H9 (cell line): Measurements from ENCODE around the gene SLC24A4. TPM values are rescaled to one million over a fixed set of nuclear protein-coding genes. Genes with fewer than 3 reads are reported as not detected.
A peak's percentile ranks its signal among the peaks of the same experiment; 100 is the strongest.

ENCODE experiments used
- DNase-seq: peaks from one replicate; pipeline ENCODE4 v3.0.0-alpha.2; 2017
- H2AFZ ChIP-seq: one replicate; pipeline ENCODE4 v1.6.1; 2013; ENCODE audit warnings: mild to moderate bottlenecking, low read length, control low read depth, moderate library complexity
- H2AK5ac ChIP-seq: 2 replicates; pipeline ENCODE4 v1.6.1; 2013; ENCODE audit warnings: low read length, control low read depth, mixed read lengths; ENCODE audit not compliant: insufficient read length
- H2BK120ac ChIP-seq: one replicate; pipeline ENCODE4 v1.6.1; 2013; ENCODE audit warnings: low read depth, mild to moderate bottlenecking, low read length, control low read depth, inconsistent platforms; ENCODE audit not compliant: poor library complexity, severe bottlenecking
- H2BK12ac ChIP-seq: 2 replicates; pipeline ENCODE4 v1.6.1; 2013; ENCODE audit warnings: low read length, control low read depth, mixed read lengths, low read depth; ENCODE audit not compliant: insufficient read length
- H2BK15ac ChIP-seq: 2 replicates; pipeline ENCODE4 v1.6.1; 2013; ENCODE audit warnings: low read depth, low read length, control low read depth
- H2BK20ac ChIP-seq: one replicate; pipeline ENCODE4 v1.6.1; 2013; ENCODE audit warnings: low read depth, mild to moderate bottlenecking, low read length, control low read depth, inconsistent platforms; ENCODE audit not compliant: poor library complexity, severe bottlenecking
- H2BK5ac ChIP-seq: 2 replicates; pipeline ENCODE4 v1.6.1; 2013; ENCODE audit warnings: low read length, control low read depth, mixed read lengths; ENCODE audit not compliant: insufficient read length
- H3K14ac ChIP-seq: 2 replicates; pipeline ENCODE4 v1.6.1; 2013; ENCODE audit warnings: low read length, control low read depth; ENCODE audit not compliant: insufficient read depth
- H3K18ac ChIP-seq: 2 replicates; pipeline ENCODE4 v1.6.1; 2013; ENCODE audit warnings: low read depth, mild to moderate bottlenecking, mixed read lengths, low read length, control low read depth; ENCODE audit not compliant: insufficient read length
- H3K23ac ChIP-seq: 2 replicates; pipeline ENCODE4 v1.6.1; 2013; ENCODE audit warnings: low read length, control low read depth, mixed read lengths, low read depth; ENCODE audit not compliant: insufficient read length
- H3K23me2 ChIP-seq: 2 replicates; pipeline ENCODE4 v1.6.1; 2013; ENCODE audit warnings: low read depth, mild to moderate bottlenecking, mixed read lengths, low read length, control low read depth; ENCODE audit not compliant: insufficient read length, poor library complexity, severe bottlenecking
- H3K27ac ChIP-seq: 2 replicates; pipeline ENCODE4 v1.5.1; 2013; ENCODE audit warnings: low read length, control low read depth, mixed read lengths, low read depth; ENCODE audit not compliant: insufficient read length
- H3K27me3 ChIP-seq: 2 replicates; pipeline ENCODE4 v1.6.1; 2013; ENCODE audit warnings: low read length, control low read depth, inconsistent platforms; ENCODE audit not compliant: insufficient read depth
- H3K4ac ChIP-seq: 2 replicates; pipeline ENCODE4 v1.6.1; 2013; ENCODE audit warnings: low read depth, mild to moderate bottlenecking, control low read depth, inconsistent platforms, low read length, moderate library complexity
- H3K4me1 ChIP-seq: 2 replicates; pipeline ENCODE4 v1.6.1; 2013; ENCODE audit warnings: low read length, control low read depth, inconsistent platforms; ENCODE audit not compliant: insufficient read depth
- H3K4me2 ChIP-seq: 2 replicates; pipeline ENCODE4 v1.6.1; 2013; ENCODE audit warnings: low read length, control low read depth, mixed read lengths; ENCODE audit not compliant: insufficient read length, insufficient read depth
- H3K56ac ChIP-seq: 2 replicates; pipeline ENCODE4 v1.6.1; 2013; ENCODE audit warnings: low read depth, mild to moderate bottlenecking, mixed read lengths, low read length, control low read depth; ENCODE audit not compliant: insufficient read length
- H3K79me1 ChIP-seq: 2 replicates; pipeline ENCODE4 v1.6.1; 2013; ENCODE audit warnings: low read depth, mild to moderate bottlenecking, moderate library complexity, low read length, control low read depth, inconsistent platforms; ENCODE audit not compliant: insufficient read depth, poor library complexity, severe bottlenecking
- H3K79me2 ChIP-seq: 2 replicates; pipeline ENCODE4 v1.6.1; 2013; ENCODE audit warnings: low read length, control low read depth, inconsistent platforms; ENCODE audit not compliant: insufficient read depth
- H3K9ac ChIP-seq: 2 replicates; pipeline ENCODE4 v1.6.1; 2013; ENCODE audit warnings: low read length, control low read depth, mixed read lengths; ENCODE audit not compliant: insufficient read length; ENCODE audit errors: extremely low read depth
- H3K9me3 ChIP-seq: one replicate; pipeline ENCODE4 v1.6.1; 2013; ENCODE audit warnings: low read depth, low read length, inconsistent platforms; ENCODE audit not compliant: control insufficient read depth
- H3T11ph ChIP-seq: one replicate; pipeline ENCODE4 v1.6.1; 2013; ENCODE audit warnings: mild to moderate bottlenecking, low read length, control low read depth, inconsistent platforms
- H4K20me1 ChIP-seq: one replicate; pipeline ENCODE4 v1.6.1; 2013; ENCODE audit not compliant: control insufficient read depth, insufficient read length, insufficient read depth
- H4K5ac ChIP-seq: 2 replicates; pipeline ENCODE4 v1.6.1; 2013; ENCODE audit warnings: low read depth, mild to moderate bottlenecking, mixed read lengths, low read length, control low read depth; ENCODE audit not compliant: insufficient read length
- H4K8ac ChIP-seq: replicated peaks from 2 replicates; pipeline ENCODE4 v1.6.1; 2013; ENCODE audit warnings: low read length, control low read depth, mixed read lengths, low read depth; ENCODE audit not compliant: insufficient read length
- H4K91ac ChIP-seq: 2 replicates; pipeline ENCODE4 v1.6.1; 2013; ENCODE audit warnings: low read depth, mild to moderate bottlenecking, moderate library complexity, mixed read lengths, low read length, control low read depth; ENCODE audit not compliant: insufficient read length
- H3K27ac Mint-ChIP-seq, 3 experiments: 2 replicates in 2 of 3; 3 replicates in 1 of 3; pipeline ENCODE4 v1.8.0; 2020 to 2021; ENCODE audit warnings: mixed read lengths in 3 of 3, mild to moderate bottlenecking in 1 of 3, moderate library complexity in 1 of 3
- H3K27me3 Mint-ChIP-seq: 2 replicates; pipeline ENCODE4 v1.8.0; 2021; ENCODE audit warnings: low read depth, mild to moderate bottlenecking, moderate library complexity, mixed read lengths
- H3K36me3 Mint-ChIP-seq, 3 experiments: 2 replicates in 2 of 3; 3 replicates in 1 of 3; pipeline ENCODE4 v1.8.0; 2020 to 2021; ENCODE audit warnings: low read depth in 3 of 3, mixed read lengths in 3 of 3; ENCODE audit not compliant: insufficient read depth in 1 of 3
- H3K4me1 Mint-ChIP-seq, 2 experiments: 2 replicates each; pipeline ENCODE4 v1.8.0; 2020; ENCODE audit warnings: mixed read lengths in 2 of 2
- H3K4me3 Mint-ChIP-seq, 2 experiments: 2 replicates in 1 of 2; 3 replicates in 1 of 2; pipeline ENCODE4 v1.8.0; 2020 to 2021; ENCODE audit warnings: mild to moderate bottlenecking in 2 of 2, mixed read lengths in 2 of 2, moderate library complexity in 1 of 2
- H3K9me3 Mint-ChIP-seq, 2 experiments: 2 replicates in 1 of 2; 3 replicates in 1 of 2; pipeline ENCODE4 v1.8.0; 2020; ENCODE audit warnings: mild to moderate bottlenecking in 2 of 2, mixed read lengths in 2 of 2, moderate library complexity in 1 of 2
- WGBS: extraction: QIAGEN DNeasy Blood & Tissue Kit; methylation state at CpG from one replicate; pipeline ENCODE4 v1.1.7; 2013; ENCODE audit warnings: missing lambda C conversion rate, low lambda C conversion rate, mixed read lengths; ENCODE audit not compliant: insufficient read length; ENCODE audit errors: extremely low coverage; 5-methylcytosine and 5-hydroxymethylcytosine counted together
- total RNA-seq: library from RNA; stranded (reverse); gene quantifications from 2 replicates; pipeline ENCODE4 v1.2.1, GENCODE V29; 2021
- TF ChIP-seq, protein P1 (sequence below): fragments of 200-600 bp; sonication (generic); conservative IDR thresholded peaks from 3 replicates; pipeline ENCODE4 v1.8.0; 2021; ENCODE audit warnings: antibody characterized with exemption, mild to moderate bottlenecking

SLC24A4 gene
- total RNA-seq, 1 experiment from 2014 or later = 0.24 TPM

DNA sequence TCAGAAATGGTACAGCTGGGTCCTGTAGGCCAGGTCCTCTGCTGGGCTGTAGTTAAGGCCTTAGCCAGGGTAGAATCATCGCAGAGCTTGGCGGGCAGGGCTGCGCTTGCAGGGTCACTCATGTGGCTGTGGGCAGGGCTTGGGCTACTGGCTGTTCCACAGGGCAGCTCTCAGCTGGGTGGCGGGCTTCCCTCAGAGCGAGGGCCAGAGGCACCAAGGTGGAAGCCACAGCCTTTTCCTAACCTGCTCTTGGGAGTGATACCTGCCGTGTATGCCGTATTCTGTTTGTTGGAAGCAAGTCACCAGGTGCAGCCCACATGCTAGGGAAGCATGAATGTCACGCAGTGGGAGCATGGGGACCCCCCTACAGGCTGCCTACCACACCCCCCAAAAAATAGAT, 120.8 kb downstream of the SLC24A4 start:
- no peaks in the 10 kb centered on the region; a peak in 1 of 7 replicates for H3K36me3 Mint-ChIP-seq
- H4K8ac ChIP-seq = no peak overlapping the region
- no CpG with 5 or more reads among the region's 8 CpGs for WGBS

More for the DNA sequence above, 120.8 kb downstream of the SLC24A4 start:
- Histone ChIP-seq H3K9me3 (no peaks in the 10 kb centered on the region), H2BK5ac (no peak overlapping the region), H4K5ac (no peak overlapping the region), H2BK20ac (no peak overlapping the region), H3K18ac (no peak overlapping the region), H4K91ac (no peak overlapping the region), H2AFZ (no peak overlapping the region), H3K23ac (no peak overlapping the region), H3K79me1 (no peaks in the 10 kb centered on the region), H3K56ac (no peak overlapping the region), H3K79me2 (no peaks in the 10 kb centered on the region), H2BK12ac (no peak overlapping the region), H3K4me1 (no peaks in the 10 kb centered on the region), H4K20me1 (no peaks in the 10 kb centered on the region), H3K27me3 (no peaks in the 10 kb centered on the region), H3K9ac (no peak overlapping the region), H2BK120ac (no peak overlapping the region), H3T11ph (no peak overlapping the region), H3K4ac (no peak overlapping the region), H2BK15ac (no peak overlapping the region), H2AK5ac (no peak overlapping the region), H3K27ac (no peak overlapping the region), H3K23me2 (no peaks in the 10 kb centered on the region), H3K14ac (no peak overlapping the region; the same call in 1 of the 2 replicates), H3K4me2 (no peak overlapping the region)
- H3K4me3 Mint-ChIP-seq = no peak overlapping the region
- no peaks in the 10 kb centered on the region for H3K4me1 Mint-ChIP-seq
- DNase-seq = no peak
- peak overlapping the region in 1 of 3 experiments; percentile 87; a peak in 1 of 7 replicates for H3K27ac Mint-ChIP-seq
- TF ChIP-seq, protein P1, sequence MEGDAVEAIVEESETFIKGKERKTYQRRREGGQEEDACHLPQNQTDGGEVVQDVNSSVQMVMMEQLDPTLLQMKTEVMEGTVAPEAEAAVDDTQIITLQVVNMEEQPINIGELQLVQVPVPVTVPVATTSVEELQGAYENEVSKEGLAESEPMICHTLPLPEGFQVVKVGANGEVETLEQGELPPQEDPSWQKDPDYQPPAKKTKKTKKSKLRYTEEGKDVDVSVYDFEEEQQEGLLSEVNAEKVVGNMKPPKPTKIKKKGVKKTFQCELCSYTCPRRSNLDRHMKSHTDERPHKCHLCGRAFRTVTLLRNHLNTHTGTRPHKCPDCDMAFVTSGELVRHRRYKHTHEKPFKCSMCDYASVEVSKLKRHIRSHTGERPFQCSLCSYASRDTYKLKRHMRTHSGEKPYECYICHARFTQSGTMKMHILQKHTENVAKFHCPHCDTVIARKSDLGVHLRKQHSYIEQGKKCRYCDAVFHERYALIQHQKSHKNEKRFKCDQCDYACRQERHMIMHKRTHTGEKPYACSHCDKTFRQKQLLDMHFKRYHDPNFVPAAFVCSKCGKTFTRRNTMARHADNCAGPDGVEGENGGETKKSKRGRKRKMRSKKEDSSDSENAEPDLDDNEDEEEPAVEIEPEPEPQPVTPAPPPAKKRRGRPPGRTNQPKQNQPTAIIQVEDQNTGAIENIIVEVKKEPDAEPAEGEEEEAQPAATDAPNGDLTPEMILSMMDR = no peak
- no peaks in the 10 kb centered on the region; a peak in 1 of 5 replicates for H3K9me3 Mint-ChIP-seq
- H3K27me3 Mint-ChIP-seq = peaks cover 4% of the 10 kb centered on the region; the same call in 1 of the 2 replicates
